Measurements from ENCODE around the gene JCHAIN.

DNA sequence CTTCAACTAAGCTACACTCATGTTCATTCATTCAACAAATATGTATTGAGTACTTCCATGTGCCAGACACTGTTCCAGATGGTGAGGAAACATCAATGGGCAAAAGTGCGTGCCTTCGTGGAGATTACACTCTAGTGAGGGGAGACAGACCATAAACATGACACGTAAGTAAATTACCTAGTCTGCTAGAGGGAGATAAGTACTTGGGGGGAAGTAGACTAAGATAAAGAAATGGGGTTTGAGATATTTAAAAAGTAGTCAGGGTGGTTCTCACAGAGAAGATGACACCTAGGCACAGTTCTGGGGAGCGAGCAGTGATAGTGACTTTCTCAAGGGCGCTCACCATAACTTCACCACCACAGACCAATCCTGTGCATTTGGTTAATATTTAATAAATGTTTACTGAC is 11.7 kb downstream of the JCHAIN start:
- TF ChIP-seq, protein P1, sequence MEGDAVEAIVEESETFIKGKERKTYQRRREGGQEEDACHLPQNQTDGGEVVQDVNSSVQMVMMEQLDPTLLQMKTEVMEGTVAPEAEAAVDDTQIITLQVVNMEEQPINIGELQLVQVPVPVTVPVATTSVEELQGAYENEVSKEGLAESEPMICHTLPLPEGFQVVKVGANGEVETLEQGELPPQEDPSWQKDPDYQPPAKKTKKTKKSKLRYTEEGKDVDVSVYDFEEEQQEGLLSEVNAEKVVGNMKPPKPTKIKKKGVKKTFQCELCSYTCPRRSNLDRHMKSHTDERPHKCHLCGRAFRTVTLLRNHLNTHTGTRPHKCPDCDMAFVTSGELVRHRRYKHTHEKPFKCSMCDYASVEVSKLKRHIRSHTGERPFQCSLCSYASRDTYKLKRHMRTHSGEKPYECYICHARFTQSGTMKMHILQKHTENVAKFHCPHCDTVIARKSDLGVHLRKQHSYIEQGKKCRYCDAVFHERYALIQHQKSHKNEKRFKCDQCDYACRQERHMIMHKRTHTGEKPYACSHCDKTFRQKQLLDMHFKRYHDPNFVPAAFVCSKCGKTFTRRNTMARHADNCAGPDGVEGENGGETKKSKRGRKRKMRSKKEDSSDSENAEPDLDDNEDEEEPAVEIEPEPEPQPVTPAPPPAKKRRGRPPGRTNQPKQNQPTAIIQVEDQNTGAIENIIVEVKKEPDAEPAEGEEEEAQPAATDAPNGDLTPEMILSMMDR (conservative IDR thresholded peaks at IDR 0.05; ENCODE audit: low read length), result no peak
- TF ChIP-seq EZH2phosphoT487 (IDR thresholded peaks at IDR 0.05; ENCODE audit: borderline replicate concordance), result no peak
